ENCODE measurements around the gene GSN.

DNA sequence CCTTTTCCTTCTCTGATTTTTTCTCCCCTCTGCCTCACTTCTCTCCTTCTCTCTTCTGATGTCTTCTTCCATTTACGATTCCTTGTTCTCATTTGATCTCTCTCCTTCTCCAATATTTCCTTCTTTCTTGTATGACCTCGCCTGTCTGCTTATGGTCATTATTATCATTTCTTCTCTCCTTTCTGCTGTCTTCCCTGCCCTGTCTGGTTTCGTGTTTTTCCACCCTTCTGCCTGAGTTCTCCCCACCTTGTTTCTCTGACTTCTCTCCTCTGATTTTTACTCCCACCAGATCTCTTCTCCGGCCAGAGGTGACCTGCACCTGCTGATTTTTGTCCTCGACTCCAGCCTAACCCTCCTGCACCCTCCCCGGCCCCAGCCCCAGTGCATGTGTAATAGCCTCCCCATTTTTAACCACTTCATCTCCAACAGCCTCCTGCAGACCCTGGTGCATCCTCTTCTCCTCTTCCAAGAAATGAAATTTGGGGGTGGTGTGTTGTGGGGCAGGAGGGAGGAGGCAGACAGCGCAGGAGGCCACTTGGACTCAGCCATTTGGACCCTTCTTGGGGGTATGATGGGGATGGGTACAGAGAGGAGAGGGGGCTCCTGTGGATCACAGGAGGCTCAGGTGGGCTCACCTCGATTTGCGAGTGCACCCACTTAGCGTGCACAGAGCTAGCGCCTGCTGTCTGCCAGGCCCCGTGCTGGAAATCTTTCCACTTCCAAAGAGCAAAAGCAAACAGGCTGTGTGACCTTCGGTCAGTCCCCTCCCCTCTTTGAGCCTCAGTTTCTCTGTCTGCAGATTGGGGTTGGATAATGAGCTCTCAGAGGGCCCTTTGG is 32.5 kb downstream of the GSN start:
- TF ChIP-seq CTCF (IDR thresholded peaks at IDR 0.05) (no peak), EZH2phosphoT487 (IDR thresholded peaks at IDR 0.05; ENCODE audit: borderline replicate concordance, low read depth) (no peak), POLR2AphosphoS5 (IDR thresholded peaks at IDR 0.05; ENCODE audit: low read depth, low read length) (no peak)
